Activated CD4-positive, CD25-positive, alpha-beta regulatory T cell (primary cell): ENCODE measurements around the gene NOX3.
"Not testable (repeated sequence)": the region's sequence is repeated elsewhere in the genome, so short reads cannot be mapped to it uniquely, and the experiment has no call there.

ENCODE experiments used
- DNase-seq, 4 experiments: peaks; one replicate each; lab custom pipeline; 2025; lab: John Stamatoyannopoulos, UW

Gene NOX3

GRCh38 chr6:155455766-155456165 lies at the start of gene NOX3:
Gene NOX3, minus strand, starts transcription at chr6:155455839. Its CDS starts 39 bp downstream, at chr6:155455800.
- no peak for DNase-seq

- DNase-seq: no peak
Measured at GRCh38 chr6:155504848-155505607, 49.4 kb upstream of the NOX3 start.

- DNase-seq: no peak
Measured at GRCh38 chr6:155502393-155502792, 46.8 kb upstream of the NOX3 start.

- no peak for DNase-seq
Measured at GRCh38 chr6:155499574-155499973, 43.9 kb upstream of the NOX3 start.

- no peak for DNase-seq
Measured at GRCh38 chr6:155498370-155498769, 42.7 kb upstream of the NOX3 start.

GRCh38 chr6:155497273-155497672 lies 41.6 kb upstream of the NOX3 start:
- no peak for DNase-seq

GRCh38 chr6:155495011-155495768 lies 39.6 kb upstream of the NOX3 start:
- DNase-seq: no peak

- no peak for DNase-seq
Measured at GRCh38 chr6:155493694-155494143, 38.1 kb upstream of the NOX3 start.

- DNase-seq: no peak
Measured at GRCh38 chr6:155493026-155493693, 37.5 kb upstream of the NOX3 start.

GRCh38 chr6:155492061-155492735 lies 36.6 kb upstream of the NOX3 start:
- no peak for DNase-seq

GRCh38 chr6:155491421-155491820 lies 35.8 kb upstream of the NOX3 start:
- DNase-seq: no peak

GRCh38 chr6:155488197-155488596 lies 32.6 kb upstream of the NOX3 start:
- not testable (repeated sequence) for DNase-seq

GRCh38 chr6:155487371-155488130 lies 31.9 kb upstream of the NOX3 start:
- no peak for DNase-seq

GRCh38 chr6:155486721-155487294 lies 31.2 kb upstream of the NOX3 start:
- no peak for DNase-seq

- no peak for DNase-seq
Measured at GRCh38 chr6:155485756-155486155, 30.1 kb upstream of the NOX3 start.

GRCh38 chr6:155483858-155484257 lies 28.2 kb upstream of the NOX3 start:
- no peak for DNase-seq

- DNase-seq: no peak
Measured at GRCh38 chr6:155481215-155481614, 25.6 kb upstream of the NOX3 start.

GRCh38 chr6:155473741-155474140 lies 18.1 kb upstream of the NOX3 start:
- DNase-seq: no peak

GRCh38 chr6:155472886-155473285 lies 17.2 kb upstream of the NOX3 start:
- DNase-seq: no peak

- DNase-seq: not testable (repeated sequence)
Measured at GRCh38 chr6:155470979-155471616, 15.5 kb upstream of the NOX3 start.
